Spinal cord (tissue), 10 donors: ENCODE results near the gene TBC1D28. TPM values are rescaled to one million over a fixed set of nuclear protein-coding genes. Genes with fewer than 3 reads are reported as not detected.
"Not testable (repeated sequence)": the region's sequence is repeated elsewhere in the genome, so short reads cannot be mapped to it uniquely, and the experiment has no call there.

Experiments used
- DNase-seq, 6 donors: peaks; one replicate each; pipeline versions ENCODE4 v3.0.0 to v3.0.0-alpha.2; 2013 to 2015; ENCODE audit warnings: low spot score in 6 of 6, low read depth in 4 of 6
- H3K27ac ChIP-seq: one replicate; pipeline ENCODE4 v1.5.1; 2013; ENCODE audit warnings: low read depth, low read length, control low read depth
- H3K27me3 ChIP-seq: one replicate; pipeline ENCODE4 v1.6.1; 2013; ENCODE audit warnings: low read length; ENCODE audit not compliant: control insufficient read depth, insufficient read depth
- H3K36me3 ChIP-seq: one replicate; pipeline ENCODE4 v1.6.1; 2013; ENCODE audit warnings: low read length; ENCODE audit not compliant: control insufficient read depth, insufficient read depth
- H3K4me1 ChIP-seq: one replicate; pipeline ENCODE4 v1.6.1; 2013; ENCODE audit warnings: low read length; ENCODE audit not compliant: control insufficient read depth, insufficient read depth
- H3K4me3 ChIP-seq: one replicate; pipeline ENCODE4 v1.5.1; 2013; ENCODE audit warnings: low read depth, low read length, control low read depth
- H3K9me3 ChIP-seq: one replicate; pipeline ENCODE4 v1.6.1; 2013; ENCODE audit warnings: low read length; ENCODE audit not compliant: control insufficient read depth, insufficient read depth
- WGBS: methylation state at CpG from one replicate; pipeline ENCODE4 v1.1.5; 2013; ENCODE audit warnings: missing lambda C conversion rate; ENCODE audit not compliant: insufficient coverage; 5-methylcytosine and 5-hydroxymethylcytosine counted together
- polyA plus RNA-seq, 2 donors: library from polyadenylated mRNA; unstranded; fragments of 120-200 nt; gene quantifications; one replicate each; pipeline ENCODE4 v1.2.1, GENCODE V29; 2013; ENCODE audit not compliant: insufficient read length in 2 of 2
- total RNA-seq, 2 donors: library from RNA; depleted of rRNA in 1 of 2; stranded (reverse); fragments of 120-200 nt in 1 of 2; fragments of >200 nt in 1 of 2; gene quantifications; one replicate each; pipeline versions ENCODE4 v1.2.3 to v1.2.4, GENCODE V29; 2013 to 2014
- donor health status: healthy.

The TBC1D28 gene
- total and polyA plus RNA-seq, 4 donors = not detected

GRCh38 chr17:18661924-18662624 lies 17.9 kb upstream of the TBC1D28 start:
- not testable (repeated sequence) for H3K4me3 ChIP-seq, H3K27ac ChIP-seq, H3K9me3 ChIP-seq, H3K27me3 ChIP-seq, H3K4me1 ChIP-seq, DNase-seq, H3K36me3 ChIP-seq
- no CpG with 5 or more reads among the region's 5 CpGs for WGBS

- not testable (repeated sequence) for H3K36me3 ChIP-seq, H3K27ac ChIP-seq, H3K4me1 ChIP-seq, DNase-seq, H3K4me3 ChIP-seq, H3K9me3 ChIP-seq, H3K27me3 ChIP-seq
- 33% methylated on average over 22 of the region's 23 CpGs for WGBS
Observed at GRCh38 chr17:18650094-18650493, 5.9 kb upstream of the TBC1D28 start.

GRCh38 chr17:18643124-18643523 lies 1.1 kb downstream of the TBC1D28 start:
- not testable (repeated sequence) for H3K4me1 ChIP-seq, H3K27me3 ChIP-seq, DNase-seq, H3K9me3 ChIP-seq, H3K27ac ChIP-seq, H3K4me3 ChIP-seq, H3K36me3 ChIP-seq
- WGBS = no CpG with 5 or more reads among the region's 6 CpGs

- not testable (repeated sequence) for H3K27me3 ChIP-seq
- WGBS = 85% methylated on average over 6 of the region's 13 CpGs
Observed at GRCh38 chr17:18638357-18638756, 5.8 kb downstream of the TBC1D28 start.

GRCh38 chr17:18636237-18636636 lies 8.0 kb downstream of the TBC1D28 start:
- not testable (repeated sequence) for H3K4me1 ChIP-seq, H3K36me3 ChIP-seq, H3K4me3 ChIP-seq, DNase-seq, H3K27ac ChIP-seq, H3K27me3 ChIP-seq, H3K9me3 ChIP-seq
- WGBS = 83% methylated on average over 4 of the region's 7 CpGs

More at GRCh38 chr17:18638357-18638756, 5.8 kb downstream of the TBC1D28 start:
- not testable (repeated sequence) for H3K4me3 ChIP-seq, DNase-seq, H3K36me3 ChIP-seq, H3K27ac ChIP-seq, H3K9me3 ChIP-seq, H3K4me1 ChIP-seq

- H3K4me1 ChIP-seq, H3K9me3 ChIP-seq, H3K27me3 ChIP-seq, H3K36me3 ChIP-seq, H3K4me3 ChIP-seq, DNase-seq, H3K27ac ChIP-seq: not testable (repeated sequence)
- WGBS = 90% methylated on average over 4 of the region's 7 CpGs
Observed at GRCh38 chr17:18635773-18636172, 8.4 kb downstream of the TBC1D28 start.

GRCh38 chr17:18634550-18635263 lies 9.5 kb downstream of the TBC1D28 start:
- H3K27me3 ChIP-seq, H3K36me3 ChIP-seq, H3K27ac ChIP-seq, H3K4me3 ChIP-seq, H3K4me1 ChIP-seq, H3K9me3 ChIP-seq: not testable (repeated sequence)
- 6% methylated on average over 49 of the region's 56 CpGs for WGBS
- peak in 2 of 6 donors; percentile 18 to 37 for DNase-seq

GRCh38 chr17:18626152-18626870 lies 17.9 kb downstream of the TBC1D28 start:
- Histone ChIP-seq H3K27ac (no peak overlapping the region), H3K4me3 (peak overlapping the region; percentile 9), H3K36me3 (no peaks in the 10 kb centered on the region), H3K4me1 (peaks cover 5% of the 10 kb centered on the region), H3K9me3 (no peaks in the 10 kb centered on the region), H3K27me3 (no peaks in the 10 kb centered on the region)
- WGBS = 96% methylated on average over 4 of the region's 12 CpGs
- no peak for DNase-seq

GRCh38 chr17:18625509-18626104 lies 18.6 kb downstream of the TBC1D28 start:
- H3K27ac ChIP-seq, H3K9me3 ChIP-seq, H3K36me3 ChIP-seq, H3K27me3 ChIP-seq, H3K4me1 ChIP-seq: not testable (repeated sequence)
- WGBS = 12% methylated on average over 18 of the region's 22 CpGs
- H3K4me3 ChIP-seq = peak overlapping the region; percentile 37
- DNase-seq = peak; percentile 26 to 86 (median 60)
